Measurements from ENCODE around the gene CCNB2. TPM values are rescaled to one million over a fixed set of nuclear protein-coding genes. Genes with fewer than 3 reads are reported as not detected.

The CCNB2 gene
- total and polyA plus RNA-seq, 7 donors: 0.12 to 0.25 (median 0.17) TPM; not detected in 2

DNA sequence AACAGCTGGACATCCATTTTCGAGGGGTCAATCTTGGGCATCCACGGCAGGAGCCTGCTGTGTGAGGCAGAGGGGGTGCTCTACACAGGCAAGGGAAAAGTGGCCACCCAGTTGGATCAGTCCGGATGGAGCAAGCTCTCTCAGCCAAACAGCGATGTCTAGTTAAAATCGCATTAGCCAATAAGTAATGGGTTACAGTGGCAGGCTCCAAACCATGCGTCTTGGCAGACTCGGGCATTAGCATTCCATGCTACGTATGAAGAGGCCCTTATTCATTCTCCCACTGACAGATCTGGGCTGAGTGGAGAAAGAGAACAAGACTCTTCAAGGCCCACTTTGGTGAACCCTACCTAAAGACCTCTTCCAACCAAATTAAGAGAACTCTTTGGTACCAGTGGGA is 49.3 kb downstream of the CCNB2 start:
- no peaks in the 10 kb centered on the region for H3K9me3 ChIP-seq
- H3K4me3 ChIP-seq: no peak overlapping the region
- no peak overlapping the region for H3K27ac ChIP-seq
- intact Hi-C loops (cut with DNase I): no loop called here
- peak in 3 of 4 donors; percentile 17 to 65 (median 50) for ATAC-seq
- TF ChIP-seq, protein P1, sequence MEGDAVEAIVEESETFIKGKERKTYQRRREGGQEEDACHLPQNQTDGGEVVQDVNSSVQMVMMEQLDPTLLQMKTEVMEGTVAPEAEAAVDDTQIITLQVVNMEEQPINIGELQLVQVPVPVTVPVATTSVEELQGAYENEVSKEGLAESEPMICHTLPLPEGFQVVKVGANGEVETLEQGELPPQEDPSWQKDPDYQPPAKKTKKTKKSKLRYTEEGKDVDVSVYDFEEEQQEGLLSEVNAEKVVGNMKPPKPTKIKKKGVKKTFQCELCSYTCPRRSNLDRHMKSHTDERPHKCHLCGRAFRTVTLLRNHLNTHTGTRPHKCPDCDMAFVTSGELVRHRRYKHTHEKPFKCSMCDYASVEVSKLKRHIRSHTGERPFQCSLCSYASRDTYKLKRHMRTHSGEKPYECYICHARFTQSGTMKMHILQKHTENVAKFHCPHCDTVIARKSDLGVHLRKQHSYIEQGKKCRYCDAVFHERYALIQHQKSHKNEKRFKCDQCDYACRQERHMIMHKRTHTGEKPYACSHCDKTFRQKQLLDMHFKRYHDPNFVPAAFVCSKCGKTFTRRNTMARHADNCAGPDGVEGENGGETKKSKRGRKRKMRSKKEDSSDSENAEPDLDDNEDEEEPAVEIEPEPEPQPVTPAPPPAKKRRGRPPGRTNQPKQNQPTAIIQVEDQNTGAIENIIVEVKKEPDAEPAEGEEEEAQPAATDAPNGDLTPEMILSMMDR (IDR thresholded peaks at IDR 0.05): no peak
- WGBS, 3 donors: 77 to 89% (median 82%) methylated on average over 8 of the region's 8 CpGs
- H3K4me1 ChIP-seq: no peaks in the 10 kb centered on the region
- no peaks in the 10 kb centered on the region for H3K27me3 ChIP-seq (ENCODE audit: insufficient read depth in 3 of 3, low read length in 2 of 3)
- DNase-seq: no peak
- H3K36me3 ChIP-seq (ENCODE audit: insufficient read depth in 1 of 2, low read depth in 1 of 2): peaks cover 9 to 84% of the 10 kb centered on the region in 2 donors

DNA sequence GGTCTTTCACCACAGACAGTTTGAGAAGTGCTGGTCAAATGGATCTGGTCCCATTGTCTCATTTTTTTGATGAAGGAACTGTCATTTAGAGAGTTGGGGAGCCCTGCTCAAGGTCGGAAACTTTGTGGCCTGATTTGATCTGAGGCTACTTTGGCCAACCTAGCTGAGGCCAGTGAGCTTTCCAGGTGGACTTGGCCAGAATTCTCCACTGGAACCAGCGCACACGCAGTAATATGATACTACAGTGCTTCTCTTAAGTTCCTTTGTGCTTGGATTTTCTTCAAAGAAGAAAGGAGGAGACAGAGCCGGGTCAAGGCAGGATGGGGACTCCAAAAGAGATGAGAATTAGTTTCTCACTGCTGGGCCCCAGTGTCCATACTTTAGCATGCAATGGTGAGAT is 50.5 kb downstream of the CCNB2 start:
- Histone ChIP-seq H3K4me3 (no peak overlapping the region), H3K27ac (no peak overlapping the region), H3K9me3 (no peaks in the 10 kb centered on the region), H3K36me3 (ENCODE audit: insufficient read depth in 1 of 2, low read depth in 1 of 2) (peaks cover 9 to 84% of the 10 kb centered on the region in 2 donors), H3K4me1 (no peaks in the 10 kb centered on the region), H3K27me3 (ENCODE audit: insufficient read depth in 3 of 3, low read length in 2 of 3) (no peaks in the 10 kb centered on the region)
- TF ChIP-seq, protein P1 (IDR thresholded peaks at IDR 0.05): no peak
- 32 to 40% (median 38%) methylated on average over 4 of the region's 4 CpGs for WGBS, 3 donors
- DNase-seq: no peak
- intact Hi-C loops (cut with DNase I): no loop called here
- ATAC-seq: peak in 1 of 4 donors; percentile 47

DNA sequence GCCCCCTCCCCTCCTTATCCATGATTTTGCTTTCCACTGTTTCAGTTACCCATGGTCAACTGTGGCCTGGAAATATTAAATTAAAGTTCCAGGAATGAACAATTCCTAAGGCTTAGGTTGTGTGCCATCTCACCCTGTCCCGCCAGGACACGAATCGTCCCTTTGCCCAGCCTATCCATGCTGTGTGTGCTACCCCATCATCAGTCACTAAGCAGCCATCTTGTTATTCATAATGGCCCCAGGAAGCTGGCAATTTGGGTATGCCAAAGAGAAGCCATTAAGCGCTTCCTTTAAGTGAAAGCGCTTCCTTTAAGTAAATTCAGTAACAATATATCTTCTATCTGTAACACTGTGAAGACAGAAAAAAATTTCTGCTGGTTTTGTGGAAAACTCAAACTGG is 52.5 kb downstream of the CCNB2 start:
- H3K4me3 ChIP-seq: no peak overlapping the region
- H3K27me3 ChIP-seq (ENCODE audit: insufficient read depth in 3 of 3, low read length in 2 of 3): no peaks in the 10 kb centered on the region
- H3K9me3 ChIP-seq: no peaks in the 10 kb centered on the region
- no peak overlapping the region for H3K27ac ChIP-seq
- H3K36me3 ChIP-seq (ENCODE audit: insufficient read depth in 1 of 2, low read depth in 1 of 2): peaks cover 9 to 86% of the 10 kb centered on the region in 2 donors
- intact Hi-C loops (cut with DNase I): no loop called here
- no peak for ATAC-seq
- 96 to 99% (median 98%) methylated on average over 5 of the region's 5 CpGs for WGBS, 3 donors
- no peaks in the 10 kb centered on the region for H3K4me1 ChIP-seq
- TF ChIP-seq, protein P1 (IDR thresholded peaks at IDR 0.05): no peak
- DNase-seq: no peak

DNA sequence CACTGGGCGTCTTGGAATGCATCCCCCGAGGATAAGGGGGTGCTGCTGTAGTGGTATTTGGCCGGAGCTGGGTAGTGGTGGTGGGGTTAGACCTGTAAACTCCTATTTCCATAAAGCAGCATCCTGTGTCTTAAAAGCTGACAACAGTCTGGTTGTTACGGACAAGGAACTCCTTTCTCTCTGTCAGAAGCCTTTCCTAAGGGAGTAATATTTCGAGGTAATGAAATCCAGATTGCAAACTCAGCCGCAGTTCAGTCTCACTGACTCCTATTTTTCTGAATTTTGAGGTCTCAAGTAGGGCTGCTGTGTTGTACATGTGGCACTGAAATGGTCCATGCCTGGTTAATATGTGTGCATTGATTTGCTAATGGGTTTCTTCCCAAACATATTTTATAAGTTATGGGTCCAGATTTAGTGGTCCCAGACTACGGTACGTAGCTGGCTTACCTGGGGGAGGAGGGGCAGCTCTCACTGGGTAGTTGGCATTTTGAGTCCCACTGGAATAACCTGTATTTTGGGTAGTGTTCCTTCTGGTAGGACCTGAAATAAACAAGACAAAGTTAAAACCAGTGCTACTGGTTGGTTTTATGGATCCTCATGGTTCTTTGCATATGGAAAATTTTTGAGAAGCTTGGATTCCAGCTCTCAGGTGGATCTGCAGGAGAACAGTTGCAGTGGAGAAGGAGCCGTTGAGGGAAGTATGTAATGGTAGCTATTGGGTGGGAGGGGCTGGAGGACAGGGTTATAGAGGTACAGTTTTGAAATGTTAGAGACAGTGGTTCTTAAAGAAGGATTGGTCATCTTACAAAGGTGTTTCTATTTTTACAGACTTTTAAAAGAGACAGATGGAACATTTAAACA is 53.1 kb downstream of the CCNB2 start:
- 84 to 89% (median 88%) methylated on average over 9 of the region's 9 CpGs for WGBS, 3 donors
- ATAC-seq (no peak), DNase-seq (no peak)
- intact Hi-C loops (cut with DNase I): no loop called here
- Histone ChIP-seq H3K4me3 (no peak overlapping the region), H3K27me3 (ENCODE audit: insufficient read depth in 3 of 3, low read length in 2 of 3) (no peaks in the 10 kb centered on the region), H3K27ac (no peak overlapping the region), H3K36me3 (ENCODE audit: insufficient read depth in 1 of 2, low read depth in 1 of 2) (peaks cover 8 to 85% of the 10 kb centered on the region in 2 donors), H3K4me1 (no peaks in the 10 kb centered on the region), H3K9me3 (no peaks in the 10 kb centered on the region)
- TF ChIP-seq, protein P1 (IDR thresholded peaks at IDR 0.05): no peak
